Astrocyte (in vitro differentiated cells and primary cell): ENCODE data around the gene MEGF6.

Experiments
- EZH2 ChIP-seq: IDR thresholded peaks from 2 replicates; pipeline ENCODE4 v1.6.1; 2012; ENCODE audit warnings: mild to moderate bottlenecking, low read length, inconsistent platforms; ENCODE audit not compliant: insufficient read depth
- TF ChIP-seq, protein P1 (sequence below): IDR thresholded peaks from 2 replicates; pipeline ENCODE4 v1.5.1; 2011; ENCODE audit warnings: low read depth, mild to moderate bottlenecking, inconsistent platforms, low read length, moderate library complexity; ENCODE audit not compliant: insufficient read depth

DNA sequence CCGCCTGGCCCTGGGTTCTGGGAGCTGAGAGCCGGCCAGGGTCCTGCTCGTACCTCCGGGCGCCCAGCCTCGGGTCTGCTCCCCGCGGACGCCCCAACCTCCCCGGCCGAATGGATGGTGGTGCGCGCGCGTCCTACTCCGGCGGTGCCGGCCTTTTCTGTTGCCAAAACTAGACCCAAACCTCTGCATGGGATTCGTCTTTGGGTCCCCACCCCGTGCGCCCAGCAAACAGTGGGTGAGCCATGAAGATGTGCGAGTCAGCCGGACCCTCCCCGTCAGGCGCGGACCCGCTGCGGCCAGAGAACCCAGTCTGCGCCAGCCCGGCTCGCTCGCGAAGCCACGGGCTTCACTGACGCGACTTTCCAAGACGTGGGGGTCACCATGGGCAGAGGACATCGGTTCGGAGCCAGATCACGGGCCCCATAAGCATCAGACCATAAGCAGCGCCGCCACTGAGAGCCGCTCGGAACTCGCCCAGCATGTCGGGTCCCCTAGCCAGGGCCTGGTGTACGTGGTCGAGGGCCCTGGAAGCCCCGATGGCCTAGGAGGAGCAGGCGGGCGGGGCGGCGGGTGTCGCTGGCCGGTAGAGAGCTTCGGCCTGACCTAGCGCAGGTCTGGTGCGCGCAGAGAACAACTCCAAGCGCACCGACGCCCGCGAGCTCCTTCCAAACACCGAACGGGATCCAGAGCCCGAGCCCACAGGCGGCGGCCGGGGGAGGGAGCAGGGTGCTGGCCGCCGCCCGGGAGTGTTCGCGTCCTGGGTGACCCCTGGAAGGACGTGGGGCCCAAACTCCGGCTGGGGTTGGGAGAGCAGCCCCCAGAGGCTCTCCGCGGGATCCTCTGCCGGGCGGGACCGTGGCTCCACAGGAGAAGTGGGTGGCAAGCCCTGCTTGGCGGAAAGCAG lies 40.0 kb upstream of the MEGF6 start:
- TF ChIP-seq, protein P1, sequence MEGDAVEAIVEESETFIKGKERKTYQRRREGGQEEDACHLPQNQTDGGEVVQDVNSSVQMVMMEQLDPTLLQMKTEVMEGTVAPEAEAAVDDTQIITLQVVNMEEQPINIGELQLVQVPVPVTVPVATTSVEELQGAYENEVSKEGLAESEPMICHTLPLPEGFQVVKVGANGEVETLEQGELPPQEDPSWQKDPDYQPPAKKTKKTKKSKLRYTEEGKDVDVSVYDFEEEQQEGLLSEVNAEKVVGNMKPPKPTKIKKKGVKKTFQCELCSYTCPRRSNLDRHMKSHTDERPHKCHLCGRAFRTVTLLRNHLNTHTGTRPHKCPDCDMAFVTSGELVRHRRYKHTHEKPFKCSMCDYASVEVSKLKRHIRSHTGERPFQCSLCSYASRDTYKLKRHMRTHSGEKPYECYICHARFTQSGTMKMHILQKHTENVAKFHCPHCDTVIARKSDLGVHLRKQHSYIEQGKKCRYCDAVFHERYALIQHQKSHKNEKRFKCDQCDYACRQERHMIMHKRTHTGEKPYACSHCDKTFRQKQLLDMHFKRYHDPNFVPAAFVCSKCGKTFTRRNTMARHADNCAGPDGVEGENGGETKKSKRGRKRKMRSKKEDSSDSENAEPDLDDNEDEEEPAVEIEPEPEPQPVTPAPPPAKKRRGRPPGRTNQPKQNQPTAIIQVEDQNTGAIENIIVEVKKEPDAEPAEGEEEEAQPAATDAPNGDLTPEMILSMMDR, result no peak
- peak; percentile 100 for TF ChIP-seq EZH2
